Activated T-cell treated with anti-CD3 and anti-CD28 coated beads, Interleukin-2, amount 50 U/mL, for 72 hours (primary cell): Measurements from ENCODE around the gene CXCL1. TPM values are rescaled to one million over a fixed set of nuclear protein-coding genes. Genes with fewer than 3 reads are reported as not detected.

Experiments used
- ATAC-seq, 2 donors: fragments of 150-1000 bp; cut with Tn5 transposase; replicated peaks in 1 of 2; 2 replicates each; pipeline ENCODE4 v1.10.0; 2021; ENCODE audit warnings: moderate library complexity in 2 of 2, mild to moderate bottlenecking in 1 of 2
- DNase-seq, 2 donors: peaks; one replicate each; pipeline ENCODE4 v3.0.0; 2021 to 2022; ENCODE audit warnings: mixed read lengths in 1 of 2
- H3K27ac Mint-ChIP-seq: one replicate; pipeline ENCODE4 v1.8.0; 2022; ENCODE audit warnings: mild to moderate bottlenecking, moderate library complexity, mixed read lengths
- H3K27me3 Mint-ChIP-seq: one replicate; pipeline ENCODE4 v1.8.0; 2022; ENCODE audit warnings: low read depth, mixed read lengths
- H3K36me3 Mint-ChIP-seq, 2 donors: one replicate each; pipeline ENCODE4 v1.8.0; 2022; ENCODE audit warnings: mixed read lengths in 2 of 2, mild to moderate bottlenecking in 1 of 2; ENCODE audit not compliant: insufficient read depth in 2 of 2
- H3K4me1 Mint-ChIP-seq: one replicate; pipeline ENCODE4 v1.8.0; 2022; ENCODE audit warnings: low read depth, mixed read lengths
- H3K4me3 Mint-ChIP-seq, 2 donors: one replicate each; pipeline ENCODE4 v1.8.0; 2022; ENCODE audit warnings: mild to moderate bottlenecking in 2 of 2, mixed read lengths in 2 of 2, moderate library complexity in 2 of 2
- H3K9me3 Mint-ChIP-seq, 2 donors: one replicate each; pipeline ENCODE4 v1.8.0; 2022; ENCODE audit warnings: mixed read lengths in 2 of 2
- total RNA-seq, 2 donors: library from RNA; stranded (reverse); gene quantifications; one replicate each; pipeline ENCODE4 v1.2.3, GENCODE V29; 2022

Gene CXCL1
- total RNA-seq, 2 donors from 2014 or later = not detected

GRCh38 chr4:73842696-73843095 lies 26.5 kb upstream of the CXCL1 start:
- Mint-ChIP-seq H3K27me3 (peaks cover 16% of the 10 kb centered on the region), H3K4me3 (no peak overlapping the region), H3K27ac (no peak overlapping the region), H3K9me3 (no peaks in the 10 kb centered on the region), H3K4me1 (no peaks in the 10 kb centered on the region), H3K36me3 (no peaks in the 10 kb centered on the region)
- no peak for ATAC-seq
- no peak for DNase-seq

DNA sequence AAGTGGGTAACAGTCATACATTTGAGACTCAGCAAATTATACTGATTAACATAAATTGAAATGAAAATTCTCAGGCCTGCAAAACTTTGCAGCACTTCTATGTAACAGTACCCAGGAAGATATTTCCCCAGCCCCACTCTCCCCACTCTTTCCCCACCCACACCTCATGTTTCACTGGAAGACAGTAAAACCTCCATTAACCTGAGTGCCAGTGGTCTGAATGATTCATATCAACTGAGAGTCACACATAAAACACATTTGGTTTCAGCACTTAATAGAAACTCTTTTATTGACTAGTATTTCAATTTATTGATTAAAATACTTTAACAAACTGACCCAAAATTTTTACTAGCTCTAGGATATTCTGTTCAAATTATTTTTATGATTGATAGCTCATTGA lies 25.8 kb upstream of the CXCL1 start:
- H3K27ac Mint-ChIP-seq = no peak overlapping the region
- H3K4me1 Mint-ChIP-seq = no peaks in the 10 kb centered on the region
- H3K36me3 Mint-ChIP-seq = no peaks in the 10 kb centered on the region
- ATAC-seq = no peak
- H3K4me3 Mint-ChIP-seq = no peak overlapping the region
- peaks cover 15% of the 10 kb centered on the region for H3K27me3 Mint-ChIP-seq
- H3K9me3 Mint-ChIP-seq = no peaks in the 10 kb centered on the region
- DNase-seq = no peak

DNA sequence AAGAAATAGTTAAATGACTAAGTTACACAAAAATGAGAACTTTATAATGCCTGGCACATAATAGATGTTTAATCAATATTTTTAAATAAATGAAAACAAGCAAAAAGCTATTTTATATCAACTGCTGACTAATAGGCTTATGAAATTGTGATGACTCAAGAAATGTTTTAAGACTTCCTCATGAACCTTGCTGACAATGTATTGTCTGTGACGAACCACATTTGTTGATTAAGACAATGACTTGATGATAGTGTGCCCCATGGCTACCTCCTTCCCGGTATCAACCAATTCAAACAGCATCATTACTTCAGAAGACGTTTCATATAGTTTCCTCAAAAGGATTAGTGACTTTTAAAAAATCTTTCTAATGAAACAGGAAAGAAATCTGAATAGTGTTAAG lies 24.8 kb upstream of the CXCL1 start:
- H3K4me1 Mint-ChIP-seq = no peaks in the 10 kb centered on the region
- H3K36me3 Mint-ChIP-seq = no peaks in the 10 kb centered on the region
- ATAC-seq (no peak), DNase-seq (no peak)
- no peak overlapping the region for H3K27ac Mint-ChIP-seq
- H3K27me3 Mint-ChIP-seq = peaks cover 5% of the 10 kb centered on the region
- no peak overlapping the region for H3K4me3 Mint-ChIP-seq
- no peaks in the 10 kb centered on the region for H3K9me3 Mint-ChIP-seq

GRCh38 chr4:73844806-73845205 lies 24.4 kb upstream of the CXCL1 start:
- ATAC-seq = no peak
- DNase-seq = no peak
- no peaks in the 10 kb centered on the region for H3K4me1 Mint-ChIP-seq
- H3K9me3 Mint-ChIP-seq = no peaks in the 10 kb centered on the region
- no peak overlapping the region for H3K27ac Mint-ChIP-seq
- no peaks in the 10 kb centered on the region for H3K36me3 Mint-ChIP-seq
- H3K27me3 Mint-ChIP-seq = peaks cover under 1% of the 10 kb centered on the region
- H3K4me3 Mint-ChIP-seq = no peak overlapping the region

DNA sequence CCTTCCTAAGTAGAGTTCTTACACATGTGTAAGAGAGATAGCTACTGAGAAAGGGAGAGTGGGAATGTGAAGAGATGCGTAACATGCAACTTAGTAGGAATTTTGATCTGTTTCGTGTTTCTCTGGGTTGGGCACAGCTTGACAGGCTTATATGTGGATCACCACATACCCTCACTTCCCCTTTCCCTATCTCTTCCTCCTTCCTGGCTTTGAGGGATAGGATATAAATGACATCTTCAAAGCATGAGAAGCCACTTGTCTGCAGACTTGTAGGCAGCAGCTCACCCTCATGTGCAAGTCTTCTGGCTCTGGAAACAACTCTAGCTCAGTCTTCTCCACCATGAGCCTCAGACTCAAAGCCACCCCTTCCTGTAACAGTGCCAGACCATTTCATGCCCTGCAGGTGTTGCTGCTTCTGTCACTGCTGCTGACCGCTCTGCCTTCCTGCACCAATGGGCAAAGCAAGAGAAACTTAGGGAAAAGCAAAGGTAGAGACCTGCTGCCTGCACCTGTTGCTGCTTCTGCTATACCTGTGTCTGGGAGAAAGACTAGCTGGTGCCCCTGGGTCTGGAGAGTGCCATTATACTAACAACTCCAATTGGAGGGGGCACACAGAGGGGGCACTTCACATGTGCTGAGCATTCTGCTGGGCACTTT lies 21.5 kb upstream of the CXCL1 start:
- DNase-seq (no peak), ATAC-seq (no peak)
- no peaks in the 10 kb centered on the region for H3K9me3 Mint-ChIP-seq
- no peak overlapping the region for H3K27ac Mint-ChIP-seq
- H3K36me3 Mint-ChIP-seq = no peaks in the 10 kb centered on the region
- no peak overlapping the region for H3K4me3 Mint-ChIP-seq
- no peaks in the 10 kb centered on the region for H3K4me1 Mint-ChIP-seq
- no peaks in the 10 kb centered on the region for H3K27me3 Mint-ChIP-seq

DNA sequence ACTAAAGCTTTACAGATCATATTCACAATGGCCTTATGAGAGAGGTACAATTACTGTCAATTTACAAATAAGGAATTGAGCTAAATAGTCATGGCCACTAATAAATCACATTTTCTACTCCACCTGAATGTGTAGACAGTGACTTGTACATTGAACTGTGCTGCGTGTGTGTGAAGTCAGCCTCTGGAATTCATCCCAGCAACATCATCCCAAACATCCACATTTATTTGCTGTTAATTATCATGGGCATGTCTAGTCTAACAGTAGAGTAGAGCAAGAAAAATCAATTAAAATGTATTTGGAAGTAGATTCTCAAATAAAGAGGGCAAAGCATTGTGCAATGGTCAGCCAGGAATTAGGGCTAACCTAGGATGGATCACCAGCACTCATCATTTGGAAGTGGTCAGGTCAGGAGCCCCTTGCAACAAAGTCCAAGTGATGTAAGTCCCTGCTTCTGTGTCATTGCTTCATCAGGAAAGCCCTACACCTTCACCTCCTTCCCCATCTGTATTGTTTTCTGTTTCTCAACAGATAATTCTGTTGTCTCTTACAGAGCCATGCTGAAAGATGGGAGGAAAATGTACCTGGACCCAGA lies 20.9 kb upstream of the CXCL1 start:
- no peaks in the 10 kb centered on the region for H3K36me3 Mint-ChIP-seq
- H3K9me3 Mint-ChIP-seq = no peaks in the 10 kb centered on the region
- no peak for DNase-seq
- H3K4me3 Mint-ChIP-seq = no peak overlapping the region
- H3K27ac Mint-ChIP-seq = no peak overlapping the region
- no peaks in the 10 kb centered on the region for H3K27me3 Mint-ChIP-seq
- ATAC-seq = no peak
- H3K4me1 Mint-ChIP-seq = no peaks in the 10 kb centered on the region

GRCh38 chr4:73850261-73850970 lies 18.8 kb upstream of the CXCL1 start:
- no peaks in the 10 kb centered on the region for H3K9me3 Mint-ChIP-seq
- H3K4me3 Mint-ChIP-seq = no peak overlapping the region
- peaks cover 6% of the 10 kb centered on the region for H3K27me3 Mint-ChIP-seq
- no peaks in the 10 kb centered on the region for H3K36me3 Mint-ChIP-seq
- DNase-seq = no peak
- ATAC-seq = no peak
- no peak overlapping the region for H3K27ac Mint-ChIP-seq
- peaks cover 4% of the 10 kb centered on the region for H3K4me1 Mint-ChIP-seq

- no peak for DNase-seq
- H3K27me3 Mint-ChIP-seq = peaks cover 6% of the 10 kb centered on the region
- no peak for ATAC-seq
Observed at GRCh38 chr4:73851293-73851692, 17.9 kb upstream of the CXCL1 start.

GRCh38 chr4:73852771-73853170 lies 16.4 kb upstream of the CXCL1 start:
- DNase-seq (no peak), ATAC-seq (no peak)
- Mint-ChIP-seq H3K4me3 (no peak overlapping the region), H3K9me3 (no peaks in the 10 kb centered on the region), H3K36me3 (no peaks in the 10 kb centered on the region), H3K27me3 (peaks cover 6% of the 10 kb centered on the region), H3K27ac (no peak overlapping the region), H3K4me1 (peaks cover 4% of the 10 kb centered on the region)

More at GRCh38 chr4:73851293-73851692, 17.9 kb upstream of the CXCL1 start:
- no peak overlapping the region for H3K4me3 Mint-ChIP-seq
- H3K4me1 Mint-ChIP-seq = peaks cover 4% of the 10 kb centered on the region
- H3K9me3 Mint-ChIP-seq = no peaks in the 10 kb centered on the region
- H3K36me3 Mint-ChIP-seq = no peaks in the 10 kb centered on the region
- no peak overlapping the region for H3K27ac Mint-ChIP-seq

DNA sequence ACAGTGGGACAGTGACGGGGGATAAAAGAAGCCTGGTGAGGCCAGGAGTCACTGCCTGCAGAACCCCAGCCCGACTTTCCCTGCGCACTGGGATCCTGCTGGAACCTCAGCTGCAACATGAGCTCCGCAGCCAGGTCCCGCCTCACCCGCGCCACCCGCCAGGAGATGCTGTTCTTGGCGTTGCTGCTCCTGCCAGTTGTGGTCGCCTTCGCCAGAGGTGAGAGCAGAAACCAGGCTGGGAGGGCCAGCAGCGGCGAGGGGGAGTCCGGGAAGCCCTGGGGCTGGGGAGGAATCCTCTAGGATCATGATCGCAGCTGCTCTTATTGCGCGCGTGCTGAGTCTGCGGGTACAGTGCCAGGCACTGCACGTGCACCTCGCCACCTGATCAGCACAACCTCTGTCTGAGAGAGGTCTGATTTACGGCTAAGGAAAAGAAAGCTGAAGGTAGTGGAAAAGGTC lies 15.9 kb upstream of the CXCL1 start, which contains the start of gene PF4V1:
Gene PF4V1, plus strand, starts transcription at position 51 of the 459 bp plus-strand sequence. Its CDS starts 67 bp downstream, at position 118.
- Mint-ChIP-seq H3K4me3 (no peak within 1 kb of the TSS), H3K4me1 (peaks cover 4% of the 10 kb centered on the region), H3K27ac (no peak within 1 kb of the TSS), H3K36me3 (no peaks in the 10 kb centered on the region), H3K9me3 (no peaks in the 10 kb centered on the region), H3K27me3 (peaks cover 6% of the 10 kb centered on the region)
- DNase-seq = no peak
- ATAC-seq = no peak

- H3K36me3 Mint-ChIP-seq = no peaks in the 10 kb centered on the region
- H3K9me3 Mint-ChIP-seq = no peaks in the 10 kb centered on the region
- ATAC-seq = no peak
- H3K27me3 Mint-ChIP-seq = peaks cover 6% of the 10 kb centered on the region
- peaks cover 4% of the 10 kb centered on the region for H3K4me1 Mint-ChIP-seq
- DNase-seq = no peak
- no peak overlapping the region for H3K27ac Mint-ChIP-seq
- no peak overlapping the region for H3K4me3 Mint-ChIP-seq
Observed at GRCh38 chr4:73853718-73854473, 15.3 kb upstream of the CXCL1 start.

GRCh38 chr4:73855406-73855805 lies 13.8 kb upstream of the CXCL1 start:
- H3K27ac Mint-ChIP-seq = no peak overlapping the region
- no peak overlapping the region for H3K4me3 Mint-ChIP-seq
- no peaks in the 10 kb centered on the region for H3K36me3 Mint-ChIP-seq
- no peaks in the 10 kb centered on the region for H3K9me3 Mint-ChIP-seq
- no peak for DNase-seq
- H3K4me1 Mint-ChIP-seq = peaks cover 4% of the 10 kb centered on the region
- no peak for ATAC-seq
- H3K27me3 Mint-ChIP-seq = peaks cover 6% of the 10 kb centered on the region

DNA sequence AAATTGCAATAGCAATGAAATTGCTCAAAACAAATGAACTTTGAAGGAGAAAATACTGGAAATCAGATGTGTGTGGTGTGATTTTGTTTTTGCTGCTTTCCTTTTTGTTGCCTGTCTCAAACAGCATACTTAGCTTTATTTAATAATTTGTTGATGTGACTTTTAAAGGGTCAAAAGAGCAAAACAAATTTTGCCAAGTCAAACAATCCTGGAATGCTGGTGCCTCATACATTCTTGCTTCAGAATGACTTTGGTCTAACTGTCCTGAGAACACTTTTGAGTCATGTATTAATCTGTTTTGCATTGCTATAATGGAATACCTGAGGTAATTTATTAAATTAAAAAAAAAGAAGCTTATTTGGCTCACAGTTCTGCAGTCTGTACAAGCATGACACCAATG lies 12.7 kb upstream of the CXCL1 start:
- no peak for ATAC-seq
- Mint-ChIP-seq H3K27ac (no peak overlapping the region), H3K4me3 (no peak overlapping the region), H3K36me3 (no peaks in the 10 kb centered on the region), H3K4me1 (peaks cover 4% of the 10 kb centered on the region), H3K27me3 (peaks cover 6% of the 10 kb centered on the region), H3K9me3 (no peaks in the 10 kb centered on the region)
- DNase-seq = no peak
